Upper lobe of right lung (tissue), 1 donor: ENCODE measurements around the gene SPOCK1. TPM values are rescaled to one million over a fixed set of nuclear protein-coding genes. Genes with fewer than 3 reads are reported as not detected.

ENCODE experiments used
- ATAC-seq: fragments of 200-7000 bp; cut with Tn5 transposase; one replicate; pipeline ENCODE4 v1.9.1; 2020; ENCODE audit warnings: mild to moderate bottlenecking, moderate library complexity
- DNase-seq: peaks from one replicate; pipeline ENCODE4 v3.0.0-alpha.2; 2020
- H3K27ac ChIP-seq: fragments of 200-600 bp; one replicate; pipeline ENCODE4 v1.8.0; 2022
- H3K27me3 ChIP-seq: fragments of 200-600 bp; one replicate; pipeline ENCODE4 v1.8.0; 2022; ENCODE audit warnings: mild to moderate bottlenecking
- H3K36me3 ChIP-seq: fragments of 200-600 bp; one replicate; pipeline ENCODE4 v1.8.0; 2022
- H3K4me1 ChIP-seq: fragments of 200-600 bp; one replicate; pipeline ENCODE4 v1.8.0; 2022
- H3K4me3 ChIP-seq: fragments of 200-600 bp; one replicate; pipeline ENCODE4 v1.8.0; 2022; ENCODE audit warnings: mild to moderate bottlenecking
- H3K9me3 ChIP-seq: fragments of 200-600 bp; one replicate; pipeline ENCODE4 v1.8.0; 2022
- CTCF ChIP-seq: fragments of 200-600 bp; IDR thresholded peaks from one replicate; pipeline ENCODE4 v1.8.0; 2022; ENCODE audit warnings: antibody characterized with exemption
- intact Hi-C: fragments of 100-400 bp; cut with DNase I; formaldehyde crosslinking; loops from one replicate; pipeline ENCODE4 v1.11.0; 2022
- total RNA-seq: library from RNA; stranded (reverse); fragmentation: NEBNext Ultra II Directional; extraction: Animal tissue kit (Norgen Biotek cat#: 25700); gene quantifications from one replicate; pipeline ENCODE4 v1.2.1, GENCODE V29; 2021
- donor health status: DM: no; HTN: yes; CAD: no; lungs with severe emphysema.

Gene SPOCK1
- total RNA-seq, 1 donor from 2014 or later = 4.0 TPM

- no peaks in the 10 kb centered on the region for H3K4me1 ChIP-seq
- peaks cover 4% of the 10 kb centered on the region for H3K9me3 ChIP-seq
- H3K27me3 ChIP-seq = no peaks in the 10 kb centered on the region
- TF ChIP-seq CTCF = no peak
- ATAC-seq (no peak), DNase-seq (no peak)
- no peak overlapping the region for H3K4me3 ChIP-seq
- intact Hi-C loops = no loop called here
- no peak overlapping the region for H3K27ac ChIP-seq
- H3K36me3 ChIP-seq = no peaks in the 10 kb centered on the region
Observed at GRCh38 chr5:137383909-137384308, 115.2 kb downstream of the SPOCK1 start.

DNA sequence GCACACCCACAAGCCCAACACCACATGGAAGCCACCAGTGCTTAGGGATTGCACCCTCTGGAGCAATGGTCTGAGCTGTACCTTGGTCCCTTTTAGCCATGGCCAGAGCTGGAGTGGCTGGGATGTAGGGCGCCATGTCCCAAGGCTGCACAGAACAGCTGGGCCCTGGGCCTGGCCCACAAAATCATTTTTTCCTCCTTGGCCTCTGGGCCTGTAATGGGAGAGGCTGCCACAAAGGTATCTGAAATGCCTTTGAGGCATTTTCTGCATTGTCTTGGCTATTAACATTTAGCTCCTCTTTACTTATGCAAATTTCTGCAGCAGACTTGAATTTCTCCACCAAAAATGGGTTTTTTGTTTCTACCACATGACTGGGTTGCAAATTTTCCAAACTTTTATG lies 117.6 kb downstream of the SPOCK1 start:
- no peak for ATAC-seq
- Histone ChIP-seq H3K27me3 (no peaks in the 10 kb centered on the region), H3K4me3 (no peak overlapping the region), H3K36me3 (no peaks in the 10 kb centered on the region), H3K9me3 (peaks cover 4% of the 10 kb centered on the region), H3K4me1 (no peaks in the 10 kb centered on the region), H3K27ac (no peak overlapping the region)
- intact Hi-C loops = no loop called here
- TF ChIP-seq CTCF = no peak
- no peak for DNase-seq

DNA sequence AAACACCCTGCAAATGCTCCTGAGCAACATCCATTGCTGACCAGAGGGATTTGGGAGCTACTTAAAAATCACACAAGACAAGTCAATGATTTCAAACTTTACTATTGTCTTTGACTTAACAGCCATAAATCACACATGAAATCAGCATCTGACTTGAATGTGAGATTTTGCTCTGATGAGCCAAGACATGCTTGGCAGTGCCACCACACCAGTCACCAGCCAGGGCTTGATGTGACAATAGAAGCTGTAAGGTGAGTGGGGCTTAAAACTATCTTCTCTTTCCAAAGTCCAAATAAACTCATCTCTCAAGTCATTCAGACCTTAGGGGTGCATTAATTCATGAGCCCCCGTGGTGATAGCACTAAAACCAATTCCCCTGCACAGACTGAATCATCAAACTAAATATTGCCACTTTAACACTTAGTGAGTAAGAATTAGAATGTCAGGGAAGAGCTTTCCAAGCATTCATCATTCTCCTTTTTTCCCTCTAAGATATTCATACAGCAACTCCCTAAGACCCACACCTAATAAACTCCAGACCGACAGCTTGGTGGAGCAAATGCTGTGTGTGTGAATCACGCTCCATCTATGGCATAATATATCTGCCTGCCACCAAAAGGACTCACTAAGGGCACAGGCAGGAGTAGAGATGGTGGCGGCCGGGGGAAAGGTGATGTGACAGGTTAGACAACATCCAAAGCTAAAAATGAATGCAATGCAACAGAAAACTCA lies 119.4 kb downstream of the SPOCK1 start:
- ATAC-seq = no peak
- no peak for DNase-seq
- no peak for TF ChIP-seq CTCF
- intact Hi-C loops = no loop called here
- Histone ChIP-seq H3K4me1 (no peaks in the 10 kb centered on the region), H3K4me3 (no peak overlapping the region), H3K9me3 (peaks cover 4% of the 10 kb centered on the region), H3K27ac (no peak overlapping the region), H3K27me3 (no peaks in the 10 kb centered on the region), H3K36me3 (no peaks in the 10 kb centered on the region)

DNA sequence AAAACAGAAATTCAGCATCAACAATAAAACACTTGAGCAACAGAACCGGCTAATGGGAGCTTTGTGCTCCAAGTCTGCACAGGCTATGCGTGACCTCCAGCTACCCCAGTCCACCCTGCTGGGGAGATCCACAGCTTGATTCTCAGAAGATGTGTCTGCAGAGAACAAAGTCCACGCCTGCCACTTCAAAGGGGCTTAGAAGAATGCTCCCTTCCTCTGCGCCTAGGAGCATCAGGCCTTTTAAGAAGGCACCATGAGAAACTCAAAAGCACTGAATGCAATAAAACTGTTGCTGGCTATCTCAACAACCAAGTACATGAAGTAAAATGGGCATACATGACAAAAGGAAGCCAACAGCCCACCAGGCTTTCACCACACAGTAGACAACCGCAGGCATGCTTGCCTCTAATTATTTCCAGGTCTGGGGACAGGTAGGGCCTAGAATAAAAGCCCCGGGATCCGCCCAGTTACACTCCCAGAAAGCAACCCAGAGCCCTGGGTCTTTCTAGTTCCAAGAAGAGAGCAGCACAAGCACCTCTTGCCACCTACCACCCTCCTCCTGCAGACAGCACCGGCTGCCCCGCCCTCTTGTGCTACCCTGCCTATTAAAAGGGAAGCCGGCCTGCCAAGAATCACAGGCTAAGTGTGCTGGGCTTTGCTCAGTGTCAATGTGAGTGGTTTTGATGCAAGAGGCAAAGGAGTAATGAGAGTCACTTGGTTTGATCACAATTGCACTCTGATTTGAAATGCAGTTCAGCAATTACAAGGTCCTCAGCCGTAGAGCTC lies 123.2 kb downstream of the SPOCK1 start:
- DNase-seq = peak; percentile 89
- no peak for TF ChIP-seq CTCF
- peak; percentile 93 for ATAC-seq

DNA sequence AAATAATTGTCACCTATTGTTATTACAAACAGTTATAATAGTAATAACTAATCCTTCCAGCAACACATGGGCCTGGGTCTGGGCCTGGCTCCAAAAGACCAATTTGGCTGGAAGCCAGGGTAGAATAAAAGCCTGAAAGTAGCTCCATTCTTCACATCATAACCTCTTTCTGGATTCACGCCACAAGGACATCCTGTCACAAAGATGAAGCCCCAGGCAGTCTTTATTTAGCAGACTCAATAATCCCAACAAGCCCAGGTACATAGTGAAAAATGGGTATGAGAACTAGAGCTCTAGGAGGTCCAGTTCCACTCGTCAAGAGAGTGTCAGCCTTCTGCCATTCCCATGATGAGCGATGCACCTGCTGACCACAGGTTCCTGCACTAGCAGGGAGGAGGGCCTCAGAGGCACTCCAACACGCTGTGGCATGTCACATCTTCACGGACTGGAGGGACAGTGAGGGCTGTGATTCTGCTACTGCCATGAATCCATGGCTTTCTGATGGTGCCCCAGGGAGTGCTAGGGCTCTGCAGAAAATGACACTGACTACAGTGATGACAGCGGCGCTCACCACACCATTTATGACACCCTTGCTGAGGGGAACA lies 124.9 kb downstream of the SPOCK1 start:
- Histone ChIP-seq H3K27me3 (no peaks in the 10 kb centered on the region), H3K4me1 (no peaks in the 10 kb centered on the region), H3K36me3 (no peaks in the 10 kb centered on the region), H3K9me3 (no peaks in the 10 kb centered on the region), H3K27ac (no peak overlapping the region), H3K4me3 (no peak overlapping the region)
- intact Hi-C loops = no loop called here
- no peak for TF ChIP-seq CTCF
- DNase-seq (no peak), ATAC-seq (no peak)

More for the DNA sequence above, 123.2 kb downstream of the SPOCK1 start:
- no peak overlapping the region for H3K27ac ChIP-seq
- H3K9me3 ChIP-seq = no peaks in the 10 kb centered on the region
- H3K4me1 ChIP-seq = no peaks in the 10 kb centered on the region
- no peaks in the 10 kb centered on the region for H3K36me3 ChIP-seq
- intact Hi-C loops = no loop called here
- H3K4me3 ChIP-seq = no peak overlapping the region
- no peaks in the 10 kb centered on the region for H3K27me3 ChIP-seq
